Left ventricle myocardium inferior (tissue), 1 donor: ENCODE data around the gene KIAA0513. TPM values are rescaled to one million over a fixed set of nuclear protein-coding genes. Genes with fewer than 3 reads are reported as not detected.

Experiments used
- DNase-seq: peaks from one replicate; pipeline ENCODE4 v3.0.0-alpha.2; 2020
- H3K27ac ChIP-seq: fragments of 200-600 bp; replicated peaks from 2 replicates; pipeline ENCODE4 v1.8.0; 2021
- H3K27me3 ChIP-seq: fragments of 200-600 bp; 2 replicates; pipeline ENCODE4 v1.8.0; 2021; ENCODE audit warnings: low read depth
- H3K36me3 ChIP-seq: fragments of 200-600 bp; 2 replicates; pipeline ENCODE4 v1.8.0; 2021
- H3K4me1 ChIP-seq: fragments of 200-600 bp; 2 replicates; pipeline ENCODE4 v1.8.0; 2021
- H3K4me3 ChIP-seq: fragments of 200-600 bp; 2 replicates; pipeline ENCODE4 v1.8.0; 2021; ENCODE audit warnings: mild to moderate bottlenecking, moderate library complexity
- H3K9me3 ChIP-seq: fragments of 200-600 bp; replicated peaks from 2 replicates; pipeline ENCODE4 v1.8.0; 2021
- intact Hi-C: fragments of 100-400 bp; cut with micrococcal nuclease; formaldehyde crosslinking; loops from one replicate; pipeline ENCODE4 v1.11.0; 2022
- total RNA-seq: library from RNA; stranded (reverse); fragmentation: NEBNext Ultra II Directional; extraction: Animal tissue kit (Norgen Biotek cat#: 25700); gene quantifications from one replicate; pipeline ENCODE4 v1.2.1, GENCODE V29; 2021
- TF ChIP-seq, protein P1 (sequence below): fragments of 200-600 bp; IDR thresholded peaks from 2 replicates; pipeline ENCODE4 v1.8.0; 2021; ENCODE audit warnings: antibody characterized with exemption, mild to moderate bottlenecking, borderline replicate concordance
- donor health status: DM: no; HTN: yes; CAD: no; lungs with severe emphysema.

Gene KIAA0513
- total RNA-seq, 1 donor from 2014 or later: 10.0 TPM

DNA sequence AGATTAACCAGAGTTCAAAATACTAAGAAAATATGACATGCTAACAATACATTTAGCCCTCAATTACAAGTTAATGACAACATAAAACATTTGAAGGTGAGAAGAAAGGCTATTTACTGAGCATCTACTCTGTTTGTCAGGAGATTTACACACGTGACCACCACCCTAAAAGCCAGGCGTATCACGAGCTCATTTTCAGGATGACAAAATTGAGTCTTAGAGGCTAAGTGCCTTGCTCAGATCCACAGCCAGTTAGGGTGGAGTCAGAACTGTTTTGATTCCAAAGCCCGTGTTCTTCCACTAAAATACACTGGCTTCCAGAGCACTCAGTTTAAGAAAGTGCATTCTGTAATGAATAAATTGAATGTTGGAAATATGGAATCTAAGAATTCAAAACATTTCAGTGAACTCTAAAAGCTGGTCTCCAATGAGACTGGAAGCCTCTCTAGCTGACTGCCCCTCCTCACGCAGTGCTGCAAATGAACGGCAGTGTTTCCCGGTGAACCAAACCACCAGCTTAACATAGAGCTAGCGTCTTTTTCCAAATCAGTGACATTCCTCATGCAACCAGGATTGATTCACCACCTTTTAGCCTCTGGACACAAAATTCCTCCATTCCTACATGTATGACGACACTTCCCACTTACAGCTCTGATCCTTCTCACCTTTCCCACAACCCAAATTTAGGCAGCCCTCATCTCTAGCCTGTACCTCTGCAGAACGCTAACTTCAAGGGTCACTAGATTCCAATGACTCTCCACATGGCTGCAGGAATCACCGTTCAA, 22.1 kb upstream of the KIAA0513 start:
- Histone ChIP-seq H3K36me3 (no peaks in the 10 kb centered on the region), H3K9me3 (no peaks in the 10 kb centered on the region), H3K27me3 (no peaks in the 10 kb centered on the region), H3K4me3 (no peak overlapping the region), H3K27ac (peak overlapping the region; percentile 67), H3K4me1 (peaks cover 99% of the 10 kb centered on the region)
- intact Hi-C loops: no loop called here
- no peak for DNase-seq
- TF ChIP-seq, protein P1, sequence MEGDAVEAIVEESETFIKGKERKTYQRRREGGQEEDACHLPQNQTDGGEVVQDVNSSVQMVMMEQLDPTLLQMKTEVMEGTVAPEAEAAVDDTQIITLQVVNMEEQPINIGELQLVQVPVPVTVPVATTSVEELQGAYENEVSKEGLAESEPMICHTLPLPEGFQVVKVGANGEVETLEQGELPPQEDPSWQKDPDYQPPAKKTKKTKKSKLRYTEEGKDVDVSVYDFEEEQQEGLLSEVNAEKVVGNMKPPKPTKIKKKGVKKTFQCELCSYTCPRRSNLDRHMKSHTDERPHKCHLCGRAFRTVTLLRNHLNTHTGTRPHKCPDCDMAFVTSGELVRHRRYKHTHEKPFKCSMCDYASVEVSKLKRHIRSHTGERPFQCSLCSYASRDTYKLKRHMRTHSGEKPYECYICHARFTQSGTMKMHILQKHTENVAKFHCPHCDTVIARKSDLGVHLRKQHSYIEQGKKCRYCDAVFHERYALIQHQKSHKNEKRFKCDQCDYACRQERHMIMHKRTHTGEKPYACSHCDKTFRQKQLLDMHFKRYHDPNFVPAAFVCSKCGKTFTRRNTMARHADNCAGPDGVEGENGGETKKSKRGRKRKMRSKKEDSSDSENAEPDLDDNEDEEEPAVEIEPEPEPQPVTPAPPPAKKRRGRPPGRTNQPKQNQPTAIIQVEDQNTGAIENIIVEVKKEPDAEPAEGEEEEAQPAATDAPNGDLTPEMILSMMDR: no peak

DNA sequence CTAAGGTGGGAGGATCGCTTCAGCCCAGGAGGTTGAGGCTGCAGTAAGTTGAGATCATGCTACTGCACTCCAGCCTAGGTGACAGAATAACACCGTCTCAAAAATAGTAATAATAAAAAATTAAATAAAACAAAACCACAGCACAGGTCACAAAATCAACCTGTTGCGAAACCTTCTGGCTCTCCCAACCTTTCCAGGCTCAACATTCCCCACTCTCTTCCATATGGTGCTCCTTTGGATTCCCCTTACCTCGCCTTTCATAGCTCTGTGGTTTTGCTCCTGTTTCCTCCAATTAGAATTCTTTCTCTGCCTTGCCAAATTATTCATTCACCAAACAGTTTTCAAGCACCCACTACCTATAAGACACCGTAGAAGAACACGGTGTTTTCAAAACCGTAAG, 21.0 kb upstream of the KIAA0513 start:
- peaks cover 96% of the 10 kb centered on the region for H3K4me1 ChIP-seq
- no peak overlapping the region for H3K4me3 ChIP-seq
- TF ChIP-seq, protein P1: no peak
- no peak for DNase-seq
- intact Hi-C loops: no loop called here
- no peak overlapping the region for H3K27ac ChIP-seq
- H3K9me3 ChIP-seq: no peaks in the 10 kb centered on the region
- no peaks in the 10 kb centered on the region for H3K27me3 ChIP-seq
- no peaks in the 10 kb centered on the region for H3K36me3 ChIP-seq

DNA sequence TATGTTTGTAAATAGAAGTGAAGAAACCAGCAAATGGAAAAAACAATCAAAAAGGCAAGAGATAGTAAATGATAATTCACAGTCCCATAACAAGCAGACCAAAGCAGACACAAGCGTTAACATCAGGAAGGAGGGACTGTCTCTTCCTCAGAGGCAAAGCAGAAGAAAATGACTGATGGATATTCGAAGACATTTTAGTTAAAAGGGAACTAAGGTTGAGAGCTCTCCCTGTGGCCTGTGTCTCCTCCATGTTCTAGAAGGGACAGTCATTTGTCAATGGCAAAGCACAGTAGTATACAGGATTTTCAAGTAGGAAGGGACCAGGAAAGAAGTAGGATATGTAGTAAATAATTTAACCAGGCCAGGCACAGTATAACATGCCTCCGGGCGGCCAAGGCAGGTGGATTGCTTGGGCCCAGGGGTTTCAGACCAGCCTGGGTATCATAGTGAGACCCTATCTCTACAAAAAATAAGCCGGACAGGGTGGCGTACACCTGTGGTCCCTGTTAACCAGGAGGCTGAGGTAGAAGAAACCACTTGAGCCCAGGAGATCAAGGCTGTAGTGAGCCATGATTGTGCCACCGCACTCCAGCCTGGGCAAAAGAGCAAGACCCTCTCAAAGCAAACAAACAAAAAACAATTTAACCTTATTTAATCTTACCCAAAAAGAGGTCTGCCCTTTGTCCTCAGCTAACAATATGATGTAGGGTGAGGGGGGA, 19.9 kb upstream of the KIAA0513 start:
- Histone ChIP-seq H3K4me1 (peaks cover 93% of the 10 kb centered on the region), H3K27ac (no peak overlapping the region)

DNA sequence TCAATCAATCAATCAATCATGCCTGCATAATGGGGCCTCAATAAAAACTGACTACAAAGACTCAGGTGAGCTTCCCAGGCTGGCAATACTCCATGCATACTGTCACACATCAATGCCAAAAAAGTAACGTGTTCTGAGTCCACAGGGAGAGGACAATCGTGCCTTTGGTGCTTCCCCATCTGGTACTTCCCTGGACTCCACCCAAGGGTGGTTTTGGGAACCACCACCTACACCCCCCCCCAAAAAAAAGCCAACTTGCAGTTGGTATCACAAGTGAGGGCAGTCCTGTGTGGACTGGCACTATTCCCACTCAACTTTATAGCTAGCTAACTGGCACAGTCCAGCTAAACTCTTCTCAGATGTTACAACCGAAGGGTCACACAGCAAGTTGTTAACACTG, 19.3 kb upstream of the KIAA0513 start:
- Histone ChIP-seq H3K27me3 (no peaks in the 10 kb centered on the region), H3K9me3 (no peaks in the 10 kb centered on the region), H3K4me1 (peaks cover 87% of the 10 kb centered on the region), H3K36me3 (no peaks in the 10 kb centered on the region), H3K27ac (no peak overlapping the region), H3K4me3 (no peak overlapping the region)
- intact Hi-C loops: no loop called here
- DNase-seq: no peak
- TF ChIP-seq, protein P1: no peak

More for the DNA sequence above, 19.9 kb upstream of the KIAA0513 start:
- H3K9me3 ChIP-seq: no peaks in the 10 kb centered on the region
- no peaks in the 10 kb centered on the region for H3K27me3 ChIP-seq
- no peaks in the 10 kb centered on the region for H3K36me3 ChIP-seq
- intact Hi-C loops: no loop called here
- no peak overlapping the region for H3K4me3 ChIP-seq
- no peak for DNase-seq
- TF ChIP-seq, protein P1: no peak

DNA sequence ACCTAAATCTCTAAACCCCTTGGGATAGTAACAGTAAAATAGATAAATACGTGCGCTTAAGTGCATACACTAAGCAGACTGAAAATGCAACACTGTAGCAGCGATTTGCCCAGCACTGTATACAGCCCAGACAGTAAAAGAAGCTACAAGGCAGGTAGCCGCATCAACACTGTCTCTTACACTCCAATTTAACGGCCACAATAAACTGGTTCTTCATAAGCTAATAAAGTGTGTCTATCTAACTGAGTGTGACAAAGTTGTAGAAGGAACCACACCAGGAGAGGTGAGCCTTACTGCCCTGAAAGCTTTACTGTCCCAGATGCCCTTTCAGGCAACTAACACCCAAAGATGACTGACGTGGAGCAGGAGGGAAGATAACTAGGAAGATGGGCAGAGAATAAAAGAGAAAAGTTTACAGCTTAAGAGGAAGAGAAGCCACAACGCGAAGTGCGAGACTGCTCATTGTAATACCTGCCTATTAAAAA, 17.1 kb upstream of the KIAA0513 start:
- Histone ChIP-seq H3K4me3 (peak overlapping the region; percentile 85), H3K36me3 (no peaks in the 10 kb centered on the region), H3K9me3 (no peaks in the 10 kb centered on the region), H3K27me3 (no peaks in the 10 kb centered on the region), H3K4me1 (peaks cover 65% of the 10 kb centered on the region), H3K27ac (peak overlapping the region; percentile 96)
- TF ChIP-seq, protein P1: no peak
- intact Hi-C loops: no loop called here
- no peak for DNase-seq
